HG03097 (cell line): ENCODE results near the gene KRTAP9-3.
"Not testable (repeated sequence)": the region's sequence is repeated elsewhere in the genome, so short reads cannot be mapped to it uniquely, and the experiment has no call there.

Experiments used
- ATAC-seq: cut with Tn5 transposase; IDR thresholded peaks from one replicate; pipeline ENCODE4 v1.9.1; 2021; ENCODE audit not compliant: unreplicated experiment, low FRiP score

KRTAP9-3 gene, protein sequence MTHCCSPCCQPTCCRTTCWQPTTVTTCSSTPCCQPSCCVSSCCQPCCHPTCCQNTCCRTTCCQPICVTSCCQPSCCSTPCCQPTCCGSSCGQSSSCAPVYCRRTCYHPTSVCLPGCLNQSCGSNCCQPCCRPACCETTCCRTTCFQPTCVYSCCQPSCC

DNA sequence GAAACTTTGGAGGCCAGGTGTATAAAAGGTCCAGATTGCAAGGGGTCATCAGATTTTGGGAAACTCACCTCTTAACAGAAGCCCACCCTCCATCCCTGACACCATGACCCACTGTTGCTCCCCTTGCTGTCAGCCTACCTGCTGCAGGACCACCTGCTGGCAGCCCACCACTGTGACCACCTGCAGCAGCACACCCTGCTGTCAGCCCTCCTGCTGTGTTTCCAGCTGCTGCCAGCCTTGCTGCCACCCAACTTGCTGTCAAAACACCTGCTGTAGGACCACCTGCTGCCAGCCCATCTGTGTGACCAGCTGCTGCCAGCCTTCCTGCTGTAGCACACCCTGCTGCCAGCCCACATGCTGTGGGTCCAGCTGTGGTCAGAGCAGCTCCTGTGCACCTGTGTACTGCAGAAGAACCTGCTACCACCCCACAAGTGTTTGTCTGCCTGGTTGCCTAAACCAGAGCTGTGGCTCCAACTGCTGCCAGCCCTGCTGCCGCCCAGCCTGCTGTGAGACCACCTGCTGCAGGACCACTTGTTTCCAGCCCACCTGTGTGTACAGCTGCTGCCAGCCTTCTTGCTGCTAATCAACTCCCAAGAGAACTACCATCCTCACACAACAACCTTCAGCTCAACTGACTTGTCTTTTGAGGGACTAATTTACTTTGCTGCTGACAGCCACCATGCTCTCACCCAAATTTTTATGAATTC, at the start of gene KRTAP9-3:
Gene KRTAP9-3, plus strand, starts transcription at position 51 of the 707 bp plus-strand sequence. Its CDS starts 53 bp downstream, at position 104.
- not testable (repeated sequence) for ATAC-seq

DNA sequence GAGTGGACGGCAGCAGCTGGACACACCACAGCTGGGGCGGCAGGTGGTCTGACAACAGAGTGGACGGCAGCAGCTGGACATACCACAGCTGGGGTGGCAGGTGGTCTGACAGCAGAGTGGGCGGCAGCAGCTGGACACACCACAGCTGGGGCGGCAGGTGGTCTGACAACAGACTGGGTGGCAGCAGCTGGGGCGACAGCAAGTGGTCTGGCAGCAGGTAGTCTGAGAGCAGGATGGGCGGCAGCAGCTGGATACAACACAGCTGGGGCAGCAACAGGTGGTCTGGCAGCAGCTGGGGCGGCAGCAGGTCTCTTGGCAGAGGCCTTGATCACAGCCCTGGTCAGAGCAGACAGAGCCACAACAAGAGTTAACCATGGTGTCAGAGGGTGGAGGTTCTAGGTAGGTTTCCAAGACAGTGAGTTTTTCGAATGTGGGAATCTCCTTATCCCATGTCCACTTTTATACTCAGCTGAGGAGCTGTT, 47.7 kb upstream of the KRTAP9-3 start, which contains the start of gene KRTAP4-1:
Gene KRTAP4-1, minus strand, starts transcription at position 432 of the 482 bp plus-strand sequence. Its CDS starts 57 bp downstream, at position 375.
- ATAC-seq = no peak

DNA sequence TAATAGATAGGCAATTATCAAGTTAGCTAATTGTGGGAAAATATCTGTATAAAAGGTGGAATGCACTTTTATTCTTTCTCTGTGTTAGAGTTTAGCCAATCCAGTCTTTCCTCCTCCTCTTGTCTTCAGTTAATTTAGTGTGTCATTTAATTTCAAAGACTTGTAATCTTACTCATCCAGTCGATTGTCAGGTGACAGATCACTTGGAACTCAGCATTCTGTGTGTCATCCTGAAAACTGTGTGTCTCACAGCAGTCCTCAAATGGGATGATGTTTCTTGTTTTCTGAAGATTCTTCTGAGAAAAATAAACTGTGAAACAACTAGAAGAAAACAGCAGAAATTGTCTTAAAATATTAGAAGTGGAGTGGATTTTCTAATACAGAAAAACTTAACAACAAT, 47.2 kb upstream of the KRTAP9-3 start:
- no peak for ATAC-seq

DNA sequence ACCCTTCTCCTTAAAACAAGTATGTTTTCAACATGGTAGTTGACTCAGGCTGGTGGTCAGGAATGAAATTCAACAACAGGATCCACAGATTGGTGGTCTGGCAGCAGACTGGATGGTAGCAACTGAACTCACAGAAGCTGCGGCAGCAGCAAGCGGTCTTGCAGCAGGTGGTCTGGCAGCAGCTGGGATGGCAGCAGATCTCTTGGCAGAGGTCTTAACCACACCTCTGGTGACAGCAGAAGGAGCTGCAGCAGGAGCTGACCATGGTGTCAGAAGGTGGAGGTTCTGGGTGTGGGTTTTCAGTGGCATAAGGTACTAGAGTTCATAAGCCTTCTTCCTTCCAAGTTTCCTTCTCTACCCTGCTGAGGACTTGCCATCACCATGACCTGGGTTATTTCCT, 45.4 kb upstream of the KRTAP9-3 start:
- ATAC-seq = no peak

DNA sequence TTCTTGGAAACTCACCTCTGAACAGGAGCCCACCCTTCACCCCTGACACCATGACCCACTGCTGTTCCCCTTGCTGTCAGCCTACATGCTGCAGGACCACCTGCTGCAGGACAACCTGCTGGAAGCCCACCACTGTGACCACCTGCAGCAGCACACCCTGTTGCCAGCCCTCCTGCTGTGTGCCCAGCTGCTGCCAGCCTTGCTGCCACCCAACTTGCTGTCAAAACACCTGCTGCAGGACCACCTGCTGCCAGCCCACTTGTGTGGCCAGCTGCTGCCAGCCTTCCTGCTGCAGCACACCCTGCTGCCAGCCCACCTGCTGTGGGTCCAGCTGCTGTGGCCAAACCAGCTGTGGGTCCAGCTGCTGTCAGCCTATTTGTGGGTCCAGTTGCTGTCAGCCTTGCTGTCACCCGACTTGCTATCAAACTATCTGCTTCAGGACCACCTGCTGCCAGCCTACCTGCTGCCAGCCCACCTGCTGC, 42.4 kb upstream of the KRTAP9-3 start, which contains the start of gene KRTAP9-1:
Gene KRTAP9-1, plus strand, starts transcription at position 51 of the 482 bp plus-strand sequence. Its CDS starts 0 bp downstream, at position 51.
- ATAC-seq = not testable (repeated sequence)

DNA sequence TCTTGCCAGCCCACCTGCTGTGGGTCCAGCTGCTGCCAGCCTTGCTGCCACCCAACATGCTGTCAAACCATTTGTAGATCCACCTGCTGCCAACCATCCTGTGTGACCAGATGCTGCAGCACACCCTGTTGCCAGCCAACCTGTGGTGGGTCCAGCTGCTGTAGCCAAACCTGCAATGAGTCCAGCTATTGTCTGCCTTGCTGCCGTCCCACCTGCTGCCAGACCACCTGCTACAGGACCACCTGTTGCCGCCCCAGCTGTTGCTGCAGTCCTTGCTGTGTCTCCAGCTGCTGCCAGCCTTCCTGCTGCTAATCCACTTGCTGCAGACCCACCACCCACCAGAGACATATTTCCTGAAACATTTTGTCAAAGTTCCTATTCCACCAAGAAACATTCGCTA, 41.9 kb upstream of the KRTAP9-3 start:
- ATAC-seq = no peak

DNA sequence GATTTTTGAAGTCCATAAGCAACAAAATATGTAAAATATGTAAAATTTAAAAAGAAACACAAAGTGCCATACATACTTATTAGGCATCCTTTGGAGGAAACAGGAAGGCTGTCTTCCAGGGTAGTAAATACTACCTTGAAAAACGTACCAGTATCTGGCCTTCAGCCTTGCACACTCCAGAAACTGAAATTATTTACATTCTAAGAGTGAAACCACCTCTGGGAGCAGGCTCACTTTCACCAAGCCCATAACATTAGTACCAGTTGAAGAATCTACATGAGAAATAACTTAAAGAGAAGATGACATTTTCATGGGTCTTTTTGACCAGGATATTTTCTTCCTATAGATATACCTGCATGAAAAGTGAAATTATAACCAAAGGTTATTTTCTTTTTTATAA, 36.2 kb upstream of the KRTAP9-3 start:
- ATAC-seq = no peak

DNA sequence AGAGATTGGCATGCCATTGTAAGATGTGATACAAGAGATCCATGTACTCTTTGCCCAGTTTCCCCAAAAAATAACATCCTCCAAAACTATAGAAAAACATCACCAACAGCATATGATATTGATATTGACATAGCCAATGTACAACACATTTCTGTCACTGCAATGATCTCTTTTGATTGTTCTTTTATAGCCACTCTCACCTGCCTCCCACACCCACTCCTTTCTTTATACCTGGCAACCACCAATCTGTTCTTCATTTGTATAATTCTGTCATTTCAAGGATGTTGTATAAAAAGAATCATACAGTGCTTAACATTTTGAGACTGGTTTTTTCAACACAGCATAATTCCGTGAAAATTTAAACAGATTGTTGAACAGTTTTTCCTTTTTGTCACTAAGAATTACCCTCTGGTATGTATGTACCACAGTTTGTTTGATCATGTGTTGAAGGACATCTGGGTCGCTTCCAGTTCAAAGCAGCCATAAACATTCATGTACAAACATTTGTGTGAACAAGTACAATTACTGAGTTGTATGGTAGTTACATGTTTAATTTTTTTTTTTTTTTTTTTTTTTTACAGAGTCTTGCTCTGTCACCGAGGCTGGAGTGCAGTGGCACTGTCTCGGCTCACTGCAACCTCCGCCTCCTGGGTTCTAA, 32.7 kb upstream of the KRTAP9-3 start:
- ATAC-seq = no peak

DNA sequence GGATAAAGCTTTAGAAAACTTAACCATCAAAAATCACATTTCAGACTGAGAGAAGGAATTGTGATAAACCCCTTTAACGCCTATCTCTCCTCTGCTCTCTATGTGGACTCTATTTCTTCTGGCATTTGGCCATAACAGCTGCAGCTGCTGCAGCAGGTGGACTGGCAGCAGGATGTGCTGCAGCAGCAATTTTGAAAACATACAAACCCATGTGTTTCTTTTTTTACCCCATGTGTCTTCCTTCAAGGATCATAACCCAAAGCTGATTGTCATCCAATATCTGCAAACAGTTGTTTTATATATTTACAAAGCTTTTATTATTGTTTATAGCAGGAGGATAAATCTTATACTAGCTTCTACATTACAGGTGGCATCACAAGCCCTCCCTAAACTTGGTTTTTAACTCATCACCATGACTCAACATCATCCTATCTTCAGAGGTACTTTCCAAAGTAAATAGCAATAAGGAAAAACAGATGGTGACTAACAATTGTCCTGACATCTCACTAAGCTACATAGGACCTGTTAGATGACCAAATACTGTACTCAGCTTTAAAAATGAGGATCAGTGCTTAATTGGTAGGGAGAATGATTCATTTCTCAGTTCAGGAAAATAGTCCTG, 20.3 kb upstream of the KRTAP9-3 start:
- ATAC-seq = no peak

DNA sequence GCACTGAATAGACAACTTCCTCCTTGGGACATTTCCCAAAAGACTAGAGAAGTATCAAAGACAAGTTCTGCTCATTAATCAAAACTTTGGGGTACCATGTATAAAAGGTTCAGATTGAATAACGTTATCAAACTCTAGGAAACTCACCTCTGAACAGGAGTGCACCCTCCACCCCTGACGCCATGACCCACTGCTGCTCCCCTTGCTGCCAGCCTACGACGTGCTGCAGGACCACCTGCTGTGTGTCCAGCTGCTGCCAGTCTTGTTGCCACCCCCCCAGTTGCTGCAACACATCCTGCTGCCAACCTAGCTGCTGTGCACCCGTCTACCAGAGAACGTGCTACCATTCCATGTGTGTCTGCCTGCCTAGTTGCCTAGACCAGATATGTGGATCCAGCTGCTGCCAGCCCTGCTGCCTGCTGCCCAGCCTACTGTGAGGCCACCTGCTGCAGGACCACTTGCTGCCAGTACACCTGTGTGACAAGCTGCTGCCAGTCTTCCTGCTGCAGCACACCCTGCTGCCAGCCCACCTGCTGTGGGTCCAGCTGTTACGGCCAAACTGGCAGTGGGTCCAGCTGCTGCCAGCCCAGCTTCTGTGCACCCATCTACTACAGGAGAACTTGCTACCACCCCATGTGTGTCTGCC, 19.6 kb upstream of the KRTAP9-3 start:
- ATAC-seq = no peak

DNA sequence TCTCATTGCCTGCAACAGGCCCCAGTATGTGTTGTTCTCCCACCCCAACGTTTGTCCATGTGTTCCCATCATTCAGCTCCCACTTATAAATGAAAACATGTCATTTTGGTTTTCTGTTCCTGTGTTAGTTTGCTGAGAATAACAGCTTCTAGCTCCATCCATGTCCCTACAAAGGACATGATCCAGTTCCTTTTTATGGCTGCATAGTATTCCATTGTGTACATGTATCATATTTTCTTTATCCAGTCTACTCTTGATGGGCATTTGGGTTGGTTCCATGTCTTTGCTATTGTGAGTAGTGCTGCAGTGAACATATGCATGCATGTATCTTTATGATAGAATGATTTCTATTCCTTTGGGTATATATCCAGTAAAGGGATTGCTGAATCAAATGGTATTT, 16.6 kb upstream of the KRTAP9-3 start:
- ATAC-seq = no peak

DNA sequence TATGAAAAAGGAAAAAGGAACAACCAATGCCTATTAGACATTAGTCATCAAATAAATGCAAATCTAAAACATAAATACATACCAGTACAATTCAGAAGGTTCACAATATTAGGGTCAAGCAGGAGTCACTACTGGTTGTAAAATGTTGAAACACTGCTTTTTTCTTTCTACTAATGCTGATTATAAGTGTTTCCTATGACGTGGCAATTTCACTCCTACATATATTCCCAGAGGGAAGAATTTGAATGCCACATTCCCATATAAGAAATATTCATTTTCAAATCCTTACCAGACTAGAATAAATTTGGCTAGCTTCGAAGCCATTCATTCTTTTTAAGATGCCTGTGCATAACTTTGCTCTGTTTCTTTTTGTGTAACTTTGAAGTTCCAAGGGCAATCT, 8.4 kb upstream of the KRTAP9-3 start:
- ATAC-seq = no peak

DNA sequence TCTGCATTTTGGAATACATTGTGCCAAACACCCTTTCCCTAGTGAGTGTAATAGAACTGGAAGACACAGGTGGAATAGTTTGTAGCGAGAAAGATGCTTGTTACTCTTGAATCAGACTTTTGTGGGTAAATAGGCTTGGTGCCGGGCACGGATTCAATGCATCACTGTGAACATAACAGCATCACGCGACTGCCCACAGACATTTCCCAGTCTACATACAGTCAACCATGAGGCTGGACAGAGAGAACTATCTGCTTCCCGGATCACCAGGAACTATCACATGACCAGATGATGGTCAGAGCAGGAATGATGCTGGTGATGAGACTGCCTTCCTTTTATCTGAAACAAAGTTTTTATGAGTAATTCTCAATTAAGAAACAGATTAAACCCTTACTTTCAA, 6.2 kb upstream of the KRTAP9-3 start:
- ATAC-seq = no peak

DNA sequence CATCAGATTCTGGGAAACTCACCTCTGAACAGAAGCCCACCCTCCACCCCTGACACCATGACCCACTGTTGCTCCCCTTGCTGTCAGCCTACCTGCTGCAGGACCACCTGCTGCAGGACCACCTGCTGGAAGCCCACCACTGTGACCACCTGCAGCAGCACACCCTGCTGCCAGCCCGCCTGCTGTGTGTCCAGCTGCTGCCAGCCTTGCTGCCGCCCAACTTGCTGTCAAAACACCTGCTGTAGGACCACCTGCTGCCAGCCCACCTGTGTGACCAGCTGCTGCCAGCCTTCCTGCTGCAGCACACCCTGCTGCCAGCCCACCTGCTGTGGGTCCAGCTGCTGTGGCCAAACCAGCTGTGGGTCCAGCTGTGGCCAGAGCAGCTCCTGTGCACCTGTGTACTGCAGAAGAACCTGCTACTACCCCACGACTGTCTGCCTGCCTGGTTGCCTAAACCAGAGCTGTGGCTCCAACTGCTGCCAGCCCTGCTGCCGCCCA, 5.6 kb upstream of the KRTAP9-3 start, which contains the start of gene KRTAP9-2:
Gene KRTAP9-2, plus strand, starts transcription at position 51 of the 498 bp plus-strand sequence. Its CDS starts 7 bp downstream, at position 58.
- ATAC-seq = not testable (repeated sequence)

DNA sequence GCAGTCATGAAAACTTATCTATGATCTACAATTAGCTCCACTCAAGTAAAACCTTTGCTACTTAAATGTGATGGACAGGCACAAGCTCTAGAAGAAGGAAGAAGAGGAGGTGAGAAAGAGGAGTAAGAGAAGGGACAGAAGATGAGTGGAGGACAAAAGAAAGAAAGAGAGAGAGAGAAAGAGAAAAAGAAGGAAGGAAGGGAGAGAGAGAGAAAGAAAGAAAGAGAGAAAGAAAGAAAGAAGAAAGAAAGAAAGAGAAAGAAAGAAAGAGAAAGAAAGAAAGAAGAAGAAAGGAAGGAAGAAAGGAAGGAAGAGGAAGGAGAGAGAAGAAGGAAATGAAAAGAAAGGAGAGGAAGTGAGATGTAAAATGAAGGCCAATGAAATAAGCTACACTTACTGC, 2.2 kb upstream of the KRTAP9-3 start:
- no peak for ATAC-seq

DNA sequence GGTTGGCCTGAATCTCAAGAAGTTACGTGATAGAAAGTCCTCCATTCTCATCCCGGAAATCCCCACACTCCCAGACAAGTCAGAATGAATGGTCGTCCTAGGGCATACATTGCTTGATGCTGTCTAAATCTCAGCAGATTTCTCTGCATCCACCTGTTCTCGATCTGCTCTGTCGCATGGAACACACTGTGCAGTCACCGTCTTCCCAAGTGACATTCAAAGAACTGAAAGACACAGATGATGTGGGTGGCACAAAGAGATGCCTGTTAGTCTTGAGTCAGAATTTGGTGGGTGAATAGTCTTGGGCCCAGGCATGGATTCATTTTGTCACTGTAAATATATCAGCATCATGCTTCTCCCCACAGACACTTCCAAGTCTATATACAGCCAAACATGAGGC, 518 bp upstream of the KRTAP9-3 start:
- ATAC-seq = no peak

DNA sequence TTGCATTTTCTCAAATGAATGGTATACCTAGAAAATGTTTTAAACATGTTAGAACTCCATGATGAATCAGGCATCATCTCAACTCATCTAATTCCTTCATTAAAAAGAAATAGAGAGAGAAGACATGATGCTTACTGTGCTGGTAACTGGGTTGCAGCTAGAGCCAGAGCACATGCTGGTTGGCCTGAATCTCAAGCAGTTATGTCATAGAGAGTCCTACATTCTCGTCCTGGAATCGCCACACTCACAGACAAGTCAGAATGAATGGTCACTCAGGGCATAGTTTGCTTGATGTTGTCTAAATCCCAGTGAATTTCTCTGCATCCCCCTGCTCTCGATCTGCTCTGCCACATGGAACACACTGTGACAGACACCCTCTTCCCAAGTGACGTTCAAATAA, 4.9 kb downstream of the KRTAP9-3 start:
- not testable (repeated sequence) for ATAC-seq

DNA sequence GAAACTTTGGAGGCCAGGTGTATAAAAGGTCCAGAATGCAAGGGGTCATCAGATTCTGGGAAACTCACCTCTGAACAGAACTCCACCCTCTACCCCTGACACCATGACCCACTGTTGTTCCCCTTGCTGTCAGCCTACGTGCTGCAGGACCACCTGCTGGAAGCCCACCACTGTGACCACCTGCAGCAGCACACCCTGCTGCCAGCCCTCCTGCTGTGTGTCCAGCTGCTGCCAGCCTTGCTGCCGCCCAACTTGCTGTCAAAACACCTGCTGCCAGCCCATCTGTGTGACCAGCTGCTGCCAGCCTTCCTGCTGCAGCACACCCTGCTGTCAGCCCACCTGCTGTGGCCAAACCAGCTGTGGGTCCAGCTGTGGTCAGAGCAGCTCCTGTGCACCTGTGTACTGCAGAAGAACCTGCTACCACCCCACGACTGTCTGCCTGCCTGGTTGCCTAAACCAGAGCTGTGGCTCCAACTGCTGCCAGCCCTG, 5.7 kb downstream of the KRTAP9-3 start, which contains the start of gene KRTAP9-8:
Gene KRTAP9-8, plus strand, starts transcription at position 51 of the 489 bp plus-strand sequence. Its CDS starts 53 bp downstream, at position 104.
- ATAC-seq = not testable (repeated sequence)

DNA sequence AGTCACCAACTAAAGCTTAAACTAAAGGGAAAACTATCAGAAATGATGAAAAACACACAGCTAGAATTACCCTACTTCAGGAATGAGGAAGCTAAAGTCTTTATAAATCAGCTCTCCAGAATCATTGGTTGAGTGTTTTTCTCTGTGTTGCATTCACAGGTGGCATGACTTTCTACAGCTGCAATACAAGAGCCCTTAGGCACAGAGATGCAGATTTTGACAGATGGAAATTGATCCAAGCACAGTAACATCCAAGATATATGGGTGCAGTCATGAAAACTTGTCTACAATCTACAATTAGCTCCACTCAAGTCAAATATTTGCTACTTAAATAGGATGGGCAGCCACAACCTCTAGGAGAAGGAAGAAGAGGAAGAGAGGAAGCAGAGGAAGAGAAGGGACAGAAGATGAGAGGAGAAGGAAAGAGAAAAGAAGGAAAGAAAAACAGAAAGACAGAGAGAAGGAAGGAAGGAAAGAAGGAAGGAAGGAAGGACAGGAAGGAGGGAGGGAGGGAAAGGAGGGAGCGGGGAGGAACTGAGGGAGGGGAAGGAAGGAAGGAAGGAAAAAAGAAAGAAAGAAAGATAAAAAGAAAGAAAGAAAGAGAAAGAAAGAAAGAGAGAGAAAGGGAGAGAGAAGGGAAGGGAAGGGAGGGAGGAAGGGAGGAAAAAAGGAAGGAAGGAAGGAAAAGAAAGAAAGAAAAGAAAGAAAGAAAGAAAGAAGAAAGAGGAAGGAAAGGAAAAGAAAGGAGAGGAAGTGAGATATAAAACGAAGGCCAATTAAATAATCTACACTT, 14.9 kb downstream of the KRTAP9-3 start:
- ATAC-seq = not testable (repeated sequence)
